GM23338 (cell line): Measurements from ENCODE around the gene PTPN7. TPM values are rescaled to one million over a fixed set of nuclear protein-coding genes. Genes with fewer than 3 reads are reported as not detected.

Experiments used
- ATAC-seq: fragments of 200-7000 bp; cut with Tn5 transposase; 3 replicates; pipeline ENCODE4 v1.9.1; 2020
- DNase-seq: peaks from one replicate; pipeline ENCODE4 v3.0.0-alpha.2; 2015; ENCODE audit warnings: low spot score
- H2AFZ ChIP-seq: fragments of 200-600 bp; sonication (generic); 2 replicates; pipeline ENCODE4 v1.8.0; 2016; ENCODE audit warnings: antibody characterized with exemption, mild to moderate bottlenecking, moderate library complexity
- H3F3A ChIP-seq: fragments of 200-600 bp; sonication (generic); replicated peaks from 2 replicates; pipeline ENCODE4 v1.8.0; 2017; ENCODE audit warnings: antibody characterized with exemption, mixed run types, low read depth
- H3K27ac ChIP-seq: fragments of 200-600 bp; sonication (generic); 2 replicates; pipeline ENCODE4 v1.6.1; 2016; ENCODE audit warnings: low read depth
- H3K27me3 ChIP-seq: fragments of 200-600 bp; sonication (generic); 2 replicates; pipeline ENCODE4 v1.8.0; 2016; ENCODE audit warnings: mild to moderate bottlenecking, mixed run types, moderate library complexity; ENCODE audit not compliant: insufficient read depth
- H3K36me3 ChIP-seq: fragments of 200-600 bp; sonication (generic); 2 replicates; pipeline ENCODE4 v1.8.0; 2016; ENCODE audit warnings: mild to moderate bottlenecking; ENCODE audit not compliant: insufficient read depth
- H3K4me1 ChIP-seq: fragments of 200-600 bp; sonication (generic); 2 replicates; pipeline ENCODE4 v1.8.0; 2016; ENCODE audit warnings: mild to moderate bottlenecking, moderate library complexity; ENCODE audit not compliant: insufficient read depth
- H3K4me2 ChIP-seq: fragments of 200-600 bp; sonication (generic); 2 replicates; pipeline ENCODE4 v1.7.1; 2017; ENCODE audit warnings: mixed run types
- H3K4me3 ChIP-seq: fragments of 200-600 bp; sonication (generic); 2 replicates; pipeline ENCODE4 v1.6.1; 2016; ENCODE audit warnings: mixed run types
- H3K79me2 ChIP-seq: fragments of 200-600 bp; sonication (generic); replicated peaks from 2 replicates; pipeline ENCODE4 v1.8.0; 2017; ENCODE audit warnings: mild to moderate bottlenecking; ENCODE audit not compliant: insufficient read depth
- H3K9me2 ChIP-seq: fragments of 200-600 bp; sonication (generic); 2 replicates; pipeline ENCODE4 v1.8.0; 2017; ENCODE audit not compliant: insufficient read depth
- H4K20me1 ChIP-seq: fragments of 200-600 bp; sonication (generic); replicated peaks from 2 replicates; pipeline ENCODE4 v1.8.0; 2017; ENCODE audit warnings: mild to moderate bottlenecking; ENCODE audit not compliant: insufficient read depth
- H3K27ac Mint-ChIP-seq: 2 replicates; pipeline ENCODE4 v1.8.0; 2020; ENCODE audit warnings: inconsistent platforms, mild to moderate bottlenecking, moderate library complexity, mixed read lengths
- H3K27me3 Mint-ChIP-seq: 3 replicates; pipeline ENCODE4 v1.8.0; 2022; ENCODE audit warnings: low read depth, mild to moderate bottlenecking, moderate library complexity, mixed read lengths, inconsistent platforms; ENCODE audit not compliant: insufficient read depth, poor library complexity
- H3K36me3 Mint-ChIP-seq: 3 replicates; pipeline ENCODE4 v1.8.0; 2021; ENCODE audit warnings: low read depth, mild to moderate bottlenecking, inconsistent platforms, moderate library complexity, mixed read lengths
- H3K4me1 Mint-ChIP-seq: 3 replicates; pipeline ENCODE4 v1.8.0; 2020; ENCODE audit warnings: mild to moderate bottlenecking, inconsistent platforms, mixed read lengths
- H3K4me3 Mint-ChIP-seq: 3 replicates; pipeline ENCODE4 v1.8.0; 2021; ENCODE audit warnings: moderate library complexity, mild to moderate bottlenecking, inconsistent platforms, mixed read lengths
- H3K9me3 Mint-ChIP-seq: 3 replicates; pipeline ENCODE4 v1.8.0; 2020; ENCODE audit warnings: moderate library complexity, mild to moderate bottlenecking, inconsistent platforms, mixed read lengths
- CREB1 ChIP-seq: fragments of 250-450 bp; sonication (Bioruptor Pico); IDR thresholded peaks from 2 replicates; pipeline ENCODE4 v1.5.0; 2020; ENCODE audit warnings: low read depth, mild to moderate bottlenecking, moderate library complexity
- EZH2 ChIP-seq: fragments of 200-600 bp; sonication (generic); IDR thresholded peaks from one replicate; pipeline ENCODE4 v1.8.0; 2017; ENCODE audit warnings: antibody characterized with exemption, mild to moderate bottlenecking, low read depth; ENCODE audit not compliant: unreplicated experiment
- EZH2phosphoT487 ChIP-seq: fragments of 200-600 bp; sonication (generic); IDR thresholded peaks from one replicate; pipeline ENCODE4 v1.8.1; 2018; ENCODE audit warnings: antibody characterized with exemption; ENCODE audit not compliant: unreplicated experiment
- JUNB ChIP-seq: IDR thresholded peaks from one replicate; pipeline ENCODE4 v1.6.1; 2016; ENCODE audit warnings: antibody characterized with exemption; ENCODE audit not compliant: unreplicated experiment
- NANOG ChIP-seq: IDR thresholded peaks from 2 replicates; pipeline ENCODE4 v1.6.1; 2016; ENCODE audit warnings: antibody characterized with exemption, borderline replicate concordance
- POLR2AphosphoS5 ChIP-seq: IDR thresholded peaks from 2 replicates; pipeline ENCODE4 v1.6.1; 2016; ENCODE audit warnings: antibody characterized with exemption, low read depth
- STAT1 ChIP-seq: IDR thresholded peaks from one replicate; pipeline ENCODE4 v1.6.1; 2016; ENCODE audit warnings: antibody characterized with exemption; ENCODE audit not compliant: unreplicated experiment
- ZNF114 ChIP-seq: fragments of 250-450 bp; sonication (Bioruptor Pico); IDR thresholded peaks from 2 replicates; pipeline ENCODE4 v1.5.0; 2020; ENCODE audit warnings: mild to moderate bottlenecking, moderate library complexity
- ZNF331 ChIP-seq: fragments of 250-450 bp; sonication (Bioruptor Pico); IDR thresholded peaks from 2 replicates; pipeline ENCODE4 v1.5.0; 2020; ENCODE audit warnings: low read depth, mild to moderate bottlenecking, moderate library complexity
- polyA plus RNA-seq: library from polyadenylated mRNA; unstranded; fragments of >200 nt; fragmentation: Nextera tagmentation; extraction: Ambion mirVana; gene quantifications from 2 replicates; pipeline ENCODE4 v1.2.1, GENCODE V29; 2016
- total RNA-seq: library from RNA; depleted of rRNA; stranded (reverse); fragments of >200 nt; shearing (Covaris generic); gene quantifications from 2 replicates; pipeline ENCODE4 v1.2.3, GENCODE V29; 2014
- TF ChIP-seq, protein P1 (sequence below): IDR thresholded peaks from one replicate; pipeline ENCODE4 v1.6.1; 2018; ENCODE audit warnings: antibody characterized with exemption; ENCODE audit not compliant: unreplicated experiment
- TF ChIP-seq, protein P2 (sequence below): fragments of 250-450 bp; sonication (Bioruptor Pico); IDR thresholded peaks from 2 replicates; pipeline ENCODE4 v1.5.0; 2020; ENCODE audit warnings: mild to moderate bottlenecking, moderate library complexity
- TF ChIP-seq, protein P3 (sequence below), 2 experiments: fragments of 200-600 bp in 1 of 2; sonication (generic) in 1 of 2; conservative IDR thresholded peaks; 2 replicates each; pipeline versions ENCODE4 v1.5.1 to v1.6.1; 2016 to 2017; ENCODE audit warnings: antibody characterized with exemption in 2 of 2, low read depth in 2 of 2, mild to moderate bottlenecking in 2 of 2, moderate library complexity in 1 of 2
- TF ChIP-seq, protein P4 (sequence below): IDR thresholded peaks from 2 replicates; pipeline ENCODE4 v1.6.1; 2016; ENCODE audit warnings: antibody characterized with exemption

PTPN7 gene
- total and polyA plus RNA-seq, 2 experiments from 2014 or later: not detected

DNA sequence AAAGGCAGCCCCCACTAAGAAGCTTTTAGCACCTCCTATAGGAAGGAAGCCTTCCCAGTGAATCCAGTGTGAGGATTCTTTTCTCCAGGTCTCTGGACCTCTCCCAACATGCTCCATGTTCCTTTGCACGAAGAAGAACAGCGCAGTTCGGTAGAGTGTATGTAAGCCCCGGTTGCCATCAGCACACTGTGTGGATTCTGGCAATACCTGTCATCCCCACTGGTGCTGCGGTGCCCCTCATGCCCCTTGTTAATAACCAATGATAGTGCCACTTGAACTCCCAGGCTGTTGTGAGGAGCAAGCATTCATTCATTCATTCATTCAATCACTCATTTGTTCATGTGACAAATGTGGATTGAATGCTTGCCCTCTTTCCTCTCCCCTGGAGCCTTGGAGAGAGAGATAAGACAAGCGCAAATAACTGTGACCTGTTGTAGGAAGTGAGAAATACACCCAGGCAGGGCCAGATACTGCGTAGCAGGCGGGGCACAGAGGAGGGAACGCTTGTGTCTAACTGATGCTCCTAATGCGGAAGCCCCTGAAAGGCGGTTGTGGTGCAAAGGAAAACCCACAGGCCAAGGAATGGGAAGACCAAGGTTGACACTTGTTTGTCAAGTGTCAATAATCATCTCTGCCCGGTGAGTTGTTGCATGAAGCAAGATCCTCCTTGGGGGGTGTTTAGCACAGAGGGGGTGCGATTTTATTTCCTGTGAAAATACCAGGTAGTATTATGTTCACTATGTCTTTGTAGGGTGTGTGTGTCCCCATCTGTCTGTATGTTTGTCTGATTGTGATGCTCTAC is 43.0 kb upstream of the PTPN7 start:
- no peaks in the 10 kb centered on the region for H4K20me1 ChIP-seq
- TF ChIP-seq EZH2 (no peak), CREB1 (CRISPR knock-in tag) (no peak), ZNF331 (no peak), STAT1 (no peak), ZNF114 (CRISPR knock-in tag) (no peak), JUNB (no peak), POLR2AphosphoS5 (no peak), EZH2phosphoT487 (no peak), NANOG (no peak)
- TF ChIP-seq, protein P1, sequence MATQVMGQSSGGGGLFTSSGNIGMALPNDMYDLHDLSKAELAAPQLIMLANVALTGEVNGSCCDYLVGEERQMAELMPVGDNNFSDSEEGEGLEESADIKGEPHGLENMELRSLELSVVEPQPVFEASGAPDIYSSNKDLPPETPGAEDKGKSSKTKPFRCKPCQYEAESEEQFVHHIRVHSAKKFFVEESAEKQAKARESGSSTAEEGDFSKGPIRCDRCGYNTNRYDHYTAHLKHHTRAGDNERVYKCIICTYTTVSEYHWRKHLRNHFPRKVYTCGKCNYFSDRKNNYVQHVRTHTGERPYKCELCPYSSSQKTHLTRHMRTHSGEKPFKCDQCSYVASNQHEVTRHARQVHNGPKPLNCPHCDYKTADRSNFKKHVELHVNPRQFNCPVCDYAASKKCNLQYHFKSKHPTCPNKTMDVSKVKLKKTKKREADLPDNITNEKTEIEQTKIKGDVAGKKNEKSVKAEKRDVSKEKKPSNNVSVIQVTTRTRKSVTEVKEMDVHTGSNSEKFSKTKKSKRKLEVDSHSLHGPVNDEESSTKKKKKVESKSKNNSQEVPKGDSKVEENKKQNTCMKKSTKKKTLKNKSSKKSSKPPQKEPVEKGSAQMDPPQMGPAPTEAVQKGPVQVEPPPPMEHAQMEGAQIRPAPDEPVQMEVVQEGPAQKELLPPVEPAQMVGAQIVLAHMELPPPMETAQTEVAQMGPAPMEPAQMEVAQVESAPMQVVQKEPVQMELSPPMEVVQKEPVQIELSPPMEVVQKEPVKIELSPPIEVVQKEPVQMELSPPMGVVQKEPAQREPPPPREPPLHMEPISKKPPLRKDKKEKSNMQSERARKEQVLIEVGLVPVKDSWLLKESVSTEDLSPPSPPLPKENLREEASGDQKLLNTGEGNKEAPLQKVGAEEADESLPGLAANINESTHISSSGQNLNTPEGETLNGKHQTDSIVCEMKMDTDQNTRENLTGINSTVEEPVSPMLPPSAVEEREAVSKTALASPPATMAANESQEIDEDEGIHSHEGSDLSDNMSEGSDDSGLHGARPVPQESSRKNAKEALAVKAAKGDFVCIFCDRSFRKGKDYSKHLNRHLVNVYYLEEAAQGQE: no peak
- TF ChIP-seq, protein P2, sequence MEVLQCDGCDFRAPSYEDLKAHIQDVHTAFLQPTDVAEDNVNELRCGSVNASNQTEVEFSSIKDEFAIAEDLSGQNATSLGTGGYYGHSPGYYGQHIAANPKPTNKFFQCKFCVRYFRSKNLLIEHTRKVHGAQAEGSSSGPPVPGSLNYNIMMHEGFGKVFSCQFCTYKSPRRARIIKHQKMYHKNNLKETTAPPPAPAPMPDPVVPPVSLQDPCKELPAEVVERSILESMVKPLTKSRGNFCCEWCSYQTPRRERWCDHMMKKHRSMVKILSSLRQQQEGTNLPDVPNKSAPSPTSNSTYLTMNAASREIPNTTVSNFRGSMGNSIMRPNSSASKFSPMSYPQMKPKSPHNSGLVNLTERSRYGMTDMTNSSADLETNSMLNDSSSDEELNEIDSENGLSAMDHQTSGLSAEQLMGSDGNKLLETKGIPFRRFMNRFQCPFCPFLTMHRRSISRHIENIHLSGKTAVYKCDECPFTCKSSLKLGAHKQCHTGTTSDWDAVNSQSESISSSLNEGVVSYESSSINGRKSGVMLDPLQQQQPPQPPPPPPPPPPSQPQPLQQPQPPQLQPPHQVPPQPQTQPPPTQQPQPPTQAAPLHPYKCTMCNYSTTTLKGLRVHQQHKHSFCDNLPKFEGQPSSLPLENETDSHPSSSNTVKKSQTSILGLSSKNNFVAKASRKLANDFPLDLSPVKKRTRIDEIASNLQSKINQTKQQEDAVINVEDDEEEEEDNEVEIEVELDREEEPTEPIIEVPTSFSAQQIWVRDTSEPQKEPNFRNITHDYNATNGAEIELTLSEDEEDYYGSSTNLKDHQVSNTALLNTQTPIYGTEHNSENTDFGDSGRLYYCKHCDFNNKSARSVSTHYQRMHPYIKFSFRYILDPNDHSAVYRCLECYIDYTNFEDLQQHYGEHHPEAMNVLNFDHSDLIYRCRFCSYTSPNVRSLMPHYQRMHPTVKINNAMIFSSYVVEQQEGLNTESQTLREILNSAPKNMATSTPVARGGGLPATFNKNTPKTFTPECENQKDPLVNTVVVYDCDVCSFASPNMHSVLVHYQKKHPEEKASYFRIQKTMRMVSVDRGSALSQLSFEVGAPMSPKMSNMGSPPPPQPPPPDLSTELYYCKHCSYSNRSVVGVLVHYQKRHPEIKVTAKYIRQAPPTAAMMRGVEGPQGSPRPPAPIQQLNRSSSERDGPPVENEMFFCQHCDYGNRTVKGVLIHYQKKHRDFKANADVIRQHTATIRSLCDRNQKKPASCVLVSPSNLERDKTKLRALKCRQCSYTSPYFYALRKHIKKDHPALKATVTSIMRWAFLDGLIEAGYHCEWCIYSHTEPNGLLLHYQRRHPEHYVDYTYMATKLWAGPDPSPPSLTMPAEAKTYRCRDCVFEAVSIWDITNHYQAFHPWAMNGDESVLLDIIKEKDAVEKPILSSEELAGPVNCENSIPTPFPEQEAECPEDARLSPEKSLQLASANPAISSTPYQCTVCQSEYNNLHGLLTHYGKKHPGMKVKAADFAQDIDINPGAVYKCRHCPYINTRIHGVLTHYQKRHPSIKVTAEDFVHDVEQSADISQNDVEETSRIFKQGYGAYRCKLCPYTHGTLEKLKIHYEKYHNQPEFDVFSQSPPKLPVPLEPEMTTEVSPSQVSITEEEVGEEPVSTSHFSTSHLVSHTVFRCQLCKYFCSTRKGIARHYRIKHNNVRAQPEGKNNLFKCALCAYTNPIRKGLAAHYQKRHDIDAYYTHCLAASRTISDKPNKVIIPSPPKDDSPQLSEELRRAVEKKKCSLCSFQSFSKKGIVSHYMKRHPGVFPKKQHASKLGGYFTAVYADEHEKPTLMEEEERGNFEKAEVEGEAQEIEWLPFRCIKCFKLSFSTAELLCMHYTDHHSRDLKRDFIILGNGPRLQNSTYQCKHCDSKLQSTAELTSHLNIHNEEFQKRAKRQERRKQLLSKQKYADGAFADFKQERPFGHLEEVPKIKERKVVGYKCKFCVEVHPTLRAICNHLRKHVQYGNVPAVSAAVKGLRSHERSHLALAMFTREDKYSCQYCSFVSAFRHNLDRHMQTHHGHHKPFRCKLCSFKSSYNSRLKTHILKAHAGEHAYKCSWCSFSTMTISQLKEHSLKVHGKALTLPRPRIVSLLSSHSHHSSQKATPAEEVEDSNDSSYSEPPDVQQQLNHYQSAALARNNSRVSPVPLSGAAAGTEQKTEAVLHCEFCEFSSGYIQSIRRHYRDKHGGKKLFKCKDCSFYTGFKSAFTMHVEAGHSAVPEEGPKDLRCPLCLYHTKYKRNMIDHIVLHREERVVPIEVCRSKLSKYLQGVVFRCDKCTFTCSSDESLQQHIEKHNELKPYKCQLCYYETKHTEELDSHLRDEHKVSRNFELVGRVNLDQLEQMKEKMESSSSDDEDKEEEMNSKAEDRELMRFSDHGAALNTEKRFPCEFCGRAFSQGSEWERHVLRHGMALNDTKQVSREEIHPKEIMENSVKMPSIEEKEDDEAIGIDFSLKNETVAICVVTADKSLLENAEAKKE (CRISPR knock-in tag): no peak
- TF ChIP-seq, protein P3, sequence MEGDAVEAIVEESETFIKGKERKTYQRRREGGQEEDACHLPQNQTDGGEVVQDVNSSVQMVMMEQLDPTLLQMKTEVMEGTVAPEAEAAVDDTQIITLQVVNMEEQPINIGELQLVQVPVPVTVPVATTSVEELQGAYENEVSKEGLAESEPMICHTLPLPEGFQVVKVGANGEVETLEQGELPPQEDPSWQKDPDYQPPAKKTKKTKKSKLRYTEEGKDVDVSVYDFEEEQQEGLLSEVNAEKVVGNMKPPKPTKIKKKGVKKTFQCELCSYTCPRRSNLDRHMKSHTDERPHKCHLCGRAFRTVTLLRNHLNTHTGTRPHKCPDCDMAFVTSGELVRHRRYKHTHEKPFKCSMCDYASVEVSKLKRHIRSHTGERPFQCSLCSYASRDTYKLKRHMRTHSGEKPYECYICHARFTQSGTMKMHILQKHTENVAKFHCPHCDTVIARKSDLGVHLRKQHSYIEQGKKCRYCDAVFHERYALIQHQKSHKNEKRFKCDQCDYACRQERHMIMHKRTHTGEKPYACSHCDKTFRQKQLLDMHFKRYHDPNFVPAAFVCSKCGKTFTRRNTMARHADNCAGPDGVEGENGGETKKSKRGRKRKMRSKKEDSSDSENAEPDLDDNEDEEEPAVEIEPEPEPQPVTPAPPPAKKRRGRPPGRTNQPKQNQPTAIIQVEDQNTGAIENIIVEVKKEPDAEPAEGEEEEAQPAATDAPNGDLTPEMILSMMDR (conservative IDR thresholded peaks at IDR 0.05; ENCODE audit: low read depth in 2 of 2): no peak; a peak in 1 of 4 replicates
- TF ChIP-seq, protein P4, sequence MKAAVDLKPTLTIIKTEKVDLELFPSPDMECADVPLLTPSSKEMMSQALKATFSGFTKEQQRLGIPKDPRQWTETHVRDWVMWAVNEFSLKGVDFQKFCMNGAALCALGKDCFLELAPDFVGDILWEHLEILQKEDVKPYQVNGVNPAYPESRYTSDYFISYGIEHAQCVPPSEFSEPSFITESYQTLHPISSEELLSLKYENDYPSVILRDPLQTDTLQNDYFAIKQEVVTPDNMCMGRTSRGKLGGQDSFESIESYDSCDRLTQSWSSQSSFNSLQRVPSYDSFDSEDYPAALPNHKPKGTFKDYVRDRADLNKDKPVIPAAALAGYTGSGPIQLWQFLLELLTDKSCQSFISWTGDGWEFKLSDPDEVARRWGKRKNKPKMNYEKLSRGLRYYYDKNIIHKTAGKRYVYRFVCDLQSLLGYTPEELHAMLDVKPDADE: no peak
- H3K79me2 ChIP-seq: no peaks in the 10 kb centered on the region
- ATAC-seq: no peak
- DNase-seq: no peak
- Mint-ChIP-seq H3K27me3 (peaks cover 9% of the 10 kb centered on the region), H3K36me3 (no peaks in the 10 kb centered on the region), H3K4me1 (peaks cover 6% of the 10 kb centered on the region; the same call in 2 of the 3 replicates), H3K9me3 (no peaks in the 10 kb centered on the region), H3K4me3 (no peak overlapping the region), H3K27ac (no peak overlapping the region)
- H3F3A ChIP-seq: no peaks in the 10 kb centered on the region
- peaks cover 4% of the 10 kb centered on the region; the same call in 1 of the 2 replicates for H3K4me1 ChIP-seq
- no peaks in the 10 kb centered on the region for H3K9me2 ChIP-seq
- H3K27me3 ChIP-seq: no peaks in the 10 kb centered on the region
- no peak overlapping the region for H3K4me3 ChIP-seq
- no peak overlapping the region for H2AFZ ChIP-seq
- no peak overlapping the region for H3K27ac ChIP-seq
- no peaks in the 10 kb centered on the region for H3K36me3 ChIP-seq
- no peak overlapping the region for H3K4me2 ChIP-seq
